HL-60 (cell line): Measurements from ENCODE around the gene TRIM44.

Experiments used
- DNase-seq, 2 experiments: peaks; one replicate each; pipeline ENCODE4 v3.0.0-alpha.2; 2010 to 2020; ENCODE audit warnings: low read depth in 1 of 2, low spot score in 1 of 2
- H3K27ac ChIP-seq: fragments of 250-450 bp; sonication (Bioruptor Pico); replicated peaks from 2 replicates; pipeline ENCODE4 v1.5.1; 2020; ENCODE audit warnings: mild to moderate bottlenecking, moderate library complexity
- H3K27me3 ChIP-seq: fragments of 250-450 bp; sonication (Bioruptor Pico); 2 replicates; pipeline ENCODE4 v1.5.1; 2021; ENCODE audit warnings: mild to moderate bottlenecking, moderate library complexity; ENCODE audit not compliant: insufficient read depth, poor library complexity, severe bottlenecking
- H3K4me3 ChIP-seq: replicated peaks from 2 replicates; pipeline ENCODE4 v1.5.1; 2011; ENCODE audit warnings: mild to moderate bottlenecking, control low read depth, low read length; ENCODE audit not compliant: insufficient read depth
- CTCF ChIP-seq: IDR thresholded peaks from one replicate; pipeline ENCODE4 v1.5.1; 2011; ENCODE audit warnings: low read length, control low read depth, inconsistent platforms; ENCODE audit not compliant: insufficient read depth
- GABPA ChIP-seq: IDR thresholded peaks from 2 replicates; pipeline ENCODE4 v1.6.1; 2012; ENCODE audit warnings: low read depth
- POLR2AphosphoS5 ChIP-seq: IDR thresholded peaks from 2 replicates; pipeline ENCODE4 v1.6.1; 2012; ENCODE audit warnings: low read depth
- REST ChIP-seq: IDR thresholded peaks from 2 replicates; pipeline ENCODE4 v1.6.1; 2012; ENCODE audit warnings: low read depth; ENCODE audit not compliant: insufficient replicate concordance
- SPI1 ChIP-seq: IDR thresholded peaks from 2 replicates; pipeline ENCODE4 v1.6.1; 2012; ENCODE audit warnings: low read depth, mild to moderate bottlenecking, borderline replicate concordance

Gene TRIM44

GRCh38 chr11:35750981-35751663 lies 88.5 kb downstream of the TRIM44 start:
- TF ChIP-seq CTCF (no peak), REST (no peak), GABPA (no peak), SPI1 (no peak), POLR2AphosphoS5 (no peak)
- Histone ChIP-seq H3K27me3 (no peaks in the 10 kb centered on the region), H3K27ac (no peak overlapping the region), H3K4me3 (no peak overlapping the region)
- DNase-seq = no peak

DNA sequence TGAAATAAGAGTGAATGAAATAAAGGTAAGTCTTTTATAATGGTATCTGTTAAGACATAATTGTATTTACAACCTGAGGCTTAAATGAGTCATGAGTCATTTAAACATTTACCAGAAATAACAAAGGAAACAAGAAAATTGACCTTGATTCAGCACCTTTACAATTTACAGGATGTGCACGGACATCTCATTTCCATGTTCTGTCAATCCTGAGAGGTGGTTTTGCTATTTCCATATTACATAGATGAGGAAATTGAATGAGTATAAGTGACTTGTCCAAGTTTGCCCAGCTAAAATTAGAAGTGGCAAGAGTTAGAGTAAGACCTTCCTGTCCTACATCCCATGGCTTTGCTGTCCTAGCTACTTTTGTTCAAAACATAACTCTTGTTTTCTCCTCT lies 89.1 kb downstream of the TRIM44 start:
- TF ChIP-seq GABPA = no peak
- no peak for TF ChIP-seq SPI1
- no peak for TF ChIP-seq REST
- TF ChIP-seq POLR2AphosphoS5 = no peak
- TF ChIP-seq CTCF = no peak
- Histone ChIP-seq H3K4me3 (no peak overlapping the region), H3K27me3 (no peaks in the 10 kb centered on the region), H3K27ac (no peak overlapping the region)
- no peak for DNase-seq

DNA sequence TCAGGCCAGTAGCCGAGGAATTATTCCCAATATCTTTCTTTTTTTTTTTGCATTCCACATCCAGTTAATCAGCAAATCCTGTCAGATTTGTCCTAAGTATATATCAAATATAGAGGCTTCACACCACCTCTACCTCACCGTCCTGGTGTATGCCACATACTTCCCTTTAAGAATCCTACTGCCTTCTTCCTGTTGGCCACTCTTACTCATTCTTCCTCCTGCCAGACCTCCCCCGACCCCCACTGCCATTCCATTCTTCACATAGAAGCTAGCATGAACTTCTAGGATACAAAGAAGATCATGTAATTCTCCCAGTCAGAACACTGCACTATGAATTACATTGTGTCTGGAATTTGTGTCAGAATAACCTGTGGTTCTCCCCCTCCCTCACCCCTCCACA lies 89.5 kb downstream of the TRIM44 start:
- no peak for DNase-seq
- no peak overlapping the region for H3K27ac ChIP-seq

More for the DNA sequence above, 89.5 kb downstream of the TRIM44 start:
- H3K27me3 ChIP-seq = no peaks in the 10 kb centered on the region
- H3K4me3 ChIP-seq = no peak overlapping the region
- TF ChIP-seq SPI1 = no peak
- TF ChIP-seq GABPA = no peak
- no peak for TF ChIP-seq POLR2AphosphoS5
- no peak for TF ChIP-seq CTCF
- no peak for TF ChIP-seq REST
